NCI-H128 (cell line): ENCODE results near the gene HNF4A.

Source experiments
- DNase-seq: peaks from one replicate; lab custom pipeline; 2025; ENCODE audit not compliant: unreplicated experiment; lab: John Stamatoyannopoulos, UW

HNF4A gene

GRCh38 chr20:44392088-44392775, 36.7 kb downstream of the HNF4A start:
- no peak for DNase-seq

- no peak for DNase-seq
These were observed 37.5 kb downstream of the HNF4A start for GRCh38 chr20:44392776-44393607.

GRCh38 chr20:44393608-44394451, 38.3 kb downstream of the HNF4A start:
- DNase-seq, result no peak

DNA sequence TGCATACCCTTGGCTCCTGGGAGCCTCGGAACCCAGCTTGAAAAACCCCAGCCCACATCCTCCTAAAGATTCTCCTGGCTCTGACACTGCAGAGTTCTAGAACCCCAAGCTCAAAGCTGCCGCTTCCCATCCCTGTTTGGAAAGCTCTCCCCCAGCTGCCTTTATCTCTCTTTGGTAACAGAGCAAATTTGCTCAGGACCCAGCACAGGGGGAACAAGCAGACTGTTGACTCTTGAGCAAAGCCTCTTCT, 38.9 kb downstream of the HNF4A start:
- no peak for DNase-seq

GRCh38 chr20:44394702-44395460, 39.4 kb downstream of the HNF4A start:
- DNase-seq, result no peak

DNA sequence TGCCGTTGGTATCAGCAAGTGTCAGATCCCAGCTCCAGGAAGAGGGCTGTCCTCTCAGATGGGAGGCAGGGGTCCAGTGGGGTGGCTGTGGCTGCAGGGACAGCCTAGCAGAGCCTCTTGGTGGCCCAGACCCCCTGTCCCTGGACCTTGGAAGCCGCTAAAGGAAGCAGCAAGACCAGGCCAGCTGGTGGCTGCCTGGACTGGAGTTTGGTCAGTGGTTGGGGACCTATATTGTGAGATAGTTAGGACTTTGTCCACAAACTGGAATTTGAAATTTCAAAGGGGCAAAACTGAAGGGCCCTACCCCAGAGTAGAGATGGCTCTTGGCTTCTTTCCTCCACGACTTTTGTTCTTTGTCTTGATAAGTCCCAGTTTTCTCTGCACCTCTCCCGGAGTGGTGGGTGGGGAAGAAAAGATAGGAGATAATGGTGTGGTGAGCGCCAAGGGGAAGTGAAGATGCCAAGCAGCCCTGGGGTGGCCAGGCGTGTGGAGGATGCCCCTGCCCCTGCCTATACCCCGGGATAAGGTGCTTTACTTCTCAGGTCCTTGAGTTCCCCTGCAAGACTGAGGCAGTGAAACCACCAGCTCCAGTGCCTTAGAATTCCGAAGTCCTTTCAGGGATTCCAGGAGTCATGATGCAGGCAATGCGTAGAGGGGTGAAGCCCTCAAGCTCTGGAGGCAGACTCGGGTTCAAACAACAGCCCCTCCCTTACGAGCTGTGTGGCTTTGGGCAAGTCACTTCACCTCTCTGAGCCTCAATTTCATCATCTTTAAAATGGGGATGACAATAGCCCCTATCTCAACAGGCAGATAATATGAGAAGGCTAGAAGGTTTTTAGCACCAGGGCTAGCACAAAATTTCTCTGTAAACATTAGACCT, 40.2 kb downstream of the HNF4A start:
- DNase-seq, result no peak

- DNase-seq, result no peak
These were observed 41.1 kb downstream of the HNF4A start for GRCh38 chr20:44396369-44397130.

DNA sequence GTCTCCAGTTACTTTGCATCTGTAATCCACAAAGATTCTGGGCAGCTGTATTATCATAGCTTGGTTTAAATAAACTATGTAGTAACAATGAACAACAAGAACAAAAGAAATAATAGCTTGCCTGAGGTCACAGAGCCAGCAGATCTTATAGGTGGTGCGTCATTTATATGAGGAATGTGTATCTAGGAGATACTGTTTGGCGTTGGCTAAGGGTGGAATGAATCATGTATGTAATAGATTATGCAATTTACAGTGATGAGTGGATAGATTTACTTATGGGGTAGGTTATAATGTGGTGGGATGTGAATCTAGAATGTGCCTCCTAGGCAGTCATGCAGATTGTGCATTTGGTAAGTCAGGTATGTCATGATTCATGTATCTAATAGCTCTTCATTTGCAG, 42.8 kb downstream of the HNF4A start:
- DNase-seq, result no peak

GRCh38 chr20:44399446-44399845, 43.9 kb downstream of the HNF4A start:
- no peak for DNase-seq

- DNase-seq, result no peak
These were observed 45.1 kb downstream of the HNF4A start for GRCh38 chr20:44400671-44400969.

- no peak for DNase-seq
These were observed 45.7 kb downstream of the HNF4A start for GRCh38 chr20:44400970-44401769.

DNA sequence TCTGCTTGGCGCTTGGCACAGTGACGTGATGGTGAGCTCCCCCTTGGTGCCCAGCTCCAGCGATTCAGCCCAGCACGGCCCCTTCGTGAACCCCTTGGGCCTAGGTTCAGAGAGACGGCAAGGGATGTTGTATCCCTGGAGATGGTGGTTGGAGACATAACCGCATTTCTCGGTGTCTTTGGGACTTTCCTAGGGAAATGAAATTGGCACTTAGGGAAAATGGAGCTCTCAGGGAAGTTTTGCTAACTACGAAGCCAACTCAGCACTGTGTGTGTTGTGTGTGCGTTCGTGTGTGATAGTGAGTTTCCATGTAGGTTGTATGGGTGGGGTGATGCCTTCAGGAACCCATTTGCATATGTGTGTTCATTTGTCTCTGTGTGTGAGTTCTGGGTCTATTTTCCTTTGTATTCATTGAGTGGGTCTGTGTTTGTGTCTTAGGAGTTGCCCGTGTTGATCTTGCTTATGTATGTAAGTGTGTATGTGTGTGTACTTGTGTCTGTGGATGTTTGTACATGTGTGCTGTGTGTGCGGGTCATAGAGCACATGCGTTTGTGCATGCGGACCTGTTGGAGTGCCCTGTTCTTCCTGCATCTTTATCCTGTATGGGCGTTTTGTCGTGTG, 46.4 kb downstream of the HNF4A start:
- no peak for DNase-seq

DNA sequence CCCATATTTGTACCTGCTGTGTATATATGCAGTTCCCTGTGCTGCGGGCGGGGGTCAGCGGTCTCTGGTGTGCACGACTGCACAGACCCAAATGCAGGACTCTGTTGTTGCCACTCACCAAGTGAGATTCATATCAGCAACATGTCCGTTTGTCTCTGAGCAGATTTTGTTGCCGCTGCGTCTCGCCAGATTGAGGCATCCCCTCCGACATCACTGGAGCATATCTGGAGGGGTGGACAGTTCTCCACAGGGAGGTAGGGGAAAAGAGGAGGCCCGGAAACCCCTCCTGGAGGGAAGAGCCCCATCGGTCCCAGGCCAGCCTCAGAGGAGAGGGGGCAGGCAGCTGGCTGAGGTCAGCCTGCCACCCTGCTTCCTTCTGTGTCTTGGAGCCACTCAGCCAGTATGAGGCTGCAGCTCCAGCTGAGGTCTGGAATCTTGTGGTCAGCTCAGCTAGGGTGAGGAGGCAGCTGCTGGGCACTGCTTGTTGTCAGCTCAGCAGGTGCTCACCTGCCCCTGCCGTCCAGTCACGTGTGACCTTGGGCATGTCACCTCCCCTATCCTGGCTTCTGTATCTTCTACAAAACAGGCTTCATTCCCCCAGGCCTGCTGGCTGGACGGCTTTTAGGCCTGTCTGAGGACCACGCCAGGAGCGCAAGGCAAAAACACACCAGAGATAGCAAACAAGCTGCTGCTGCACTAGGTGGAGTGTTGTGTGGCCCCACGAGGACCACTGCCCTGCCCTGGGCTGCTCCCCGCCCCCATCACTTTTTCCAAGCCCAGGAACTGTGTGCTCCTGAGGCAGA, 47.1 kb downstream of the HNF4A start:
- no peak for DNase-seq

GRCh38 chr20:44403194-44404112, 48.0 kb downstream of the HNF4A start:
- no peak for DNase-seq

GRCh38 chr20:44404204-44405181, 49.0 kb downstream of the HNF4A start:
- no peak for DNase-seq
